Peyer's patch (tissue), 4 donors: Measurements from ENCODE around the gene PDSS2. TPM values are rescaled to one million over a fixed set of nuclear protein-coding genes. Genes with fewer than 3 reads are reported as not detected.
"Not testable (repeated sequence)": the region's sequence is repeated elsewhere in the genome, so short reads cannot be mapped to it uniquely, and the experiment has no call there.

ENCODE experiments used
- DNase-seq, 3 donors: peaks; one replicate each; pipeline ENCODE4 v3.0.0-alpha.2; 2017 to 2019
- H3K27ac ChIP-seq, 4 donors: fragments of 200-600 bp; sonication (generic); one replicate each; pipeline ENCODE4 v1.5.1; 2016 to 2019
- H3K27me3 ChIP-seq, 2 donors: fragments of 200-600 bp; sonication (generic); one replicate each; pipeline ENCODE4 v1.5.1; 2019
- H3K36me3 ChIP-seq, 3 donors: fragments of 200-600 bp; sonication (generic); one replicate each; pipeline ENCODE4 v1.5.1; 2016 to 2019
- H3K4me1 ChIP-seq, 4 donors: fragments of 200-600 bp; sonication (generic); one replicate each; pipeline ENCODE4 v1.5.1; 2016 to 2019
- H3K4me3 ChIP-seq, 4 donors: fragments of 200-600 bp; sonication (generic); 1 replicate in 3 of 4; 2 replicates in 1 of 4; pipeline ENCODE4 v1.5.1; 2016 to 2019; ENCODE audit warnings: mild to moderate bottlenecking in 1 of 4
- H3K9me3 ChIP-seq, 4 donors: fragments of 200-600 bp; sonication (generic); one replicate each; pipeline ENCODE4 v1.5.1; 2016 to 2019; ENCODE audit warnings: mild to moderate bottlenecking in 1 of 4
- CTCF ChIP-seq, 6 experiments: fragments of 450-650 bp in 4 of 6; fragments of 200-600 bp in 2 of 6; sonication (generic) in 1 of 6; IDR thresholded peaks; one replicate each; pipeline ENCODE4 v1.5.1; 2017 to 2019; ENCODE audit warnings: antibody characterized with exemption in 6 of 6, mild to moderate bottlenecking in 3 of 6, moderate library complexity in 1 of 6
- POLR2A ChIP-seq, 2 donors: fragments of 450-650 bp; IDR thresholded peaks; one replicate each; pipeline ENCODE4 v1.5.1; 2017; ENCODE audit warnings: antibody characterized with exemption in 2 of 2, mild to moderate bottlenecking in 2 of 2, moderate library complexity in 2 of 2
- total RNA-seq, 4 donors: library from RNA; depleted of rRNA; stranded (reverse); fragments of >200 nt; gene quantifications; one replicate each; pipeline ENCODE4 v1.1.0, GENCODE V29; 2016

Gene PDSS2
- total RNA-seq, 4 donors from 2014 or later: 9.5 to 16.5 (median 15.4) TPM

- DNase-seq: no peak
- H3K4me1 ChIP-seq: no peaks in the 10 kb centered on the region
- no peak overlapping the region for H3K4me3 ChIP-seq
- TF ChIP-seq POLR2A (IDR thresholded peaks at IDR 0.05): no peak
- TF ChIP-seq CTCF (IDR thresholded peaks at IDR 0.05): no peak
- no peaks in the 10 kb centered on the region for H3K9me3 ChIP-seq
- H3K36me3 ChIP-seq: no peaks in the 10 kb centered on the region
- no peaks in the 10 kb centered on the region for H3K27me3 ChIP-seq
- H3K27ac ChIP-seq: no peak overlapping the region
Measured at GRCh38 chr6:107280791-107281190, 178.6 kb downstream of the PDSS2 start.

GRCh38 chr6:107280001-107280400, 179.4 kb downstream of the PDSS2 start:
- not testable (repeated sequence) for H3K4me3 ChIP-seq, H3K9me3 ChIP-seq, H3K27ac ChIP-seq, DNase-seq, H3K4me1 ChIP-seq, H3K27me3 ChIP-seq, H3K36me3 ChIP-seq

GRCh38 chr6:107275330-107275865, 184.0 kb downstream of the PDSS2 start:
- Histone ChIP-seq H3K36me3 (no peaks in the 10 kb centered on the region), H3K27me3 (no peaks in the 10 kb centered on the region), H3K27ac (no peak overlapping the region), H3K4me1 (no peaks in the 10 kb centered on the region), H3K4me3 (no peak overlapping the region), H3K9me3 (no peaks in the 10 kb centered on the region)
- no peak for TF ChIP-seq CTCF (IDR thresholded peaks at IDR 0.05)
- no peak for TF ChIP-seq POLR2A (IDR thresholded peaks at IDR 0.05)
- no peak for DNase-seq

- Histone ChIP-seq H3K27ac (no peak overlapping the region), H3K4me1 (no peaks in the 10 kb centered on the region), H3K36me3 (no peaks in the 10 kb centered on the region), H3K4me3 (no peak overlapping the region), H3K9me3 (no peaks in the 10 kb centered on the region), H3K27me3 (no peaks in the 10 kb centered on the region)
- no peak for TF ChIP-seq CTCF (IDR thresholded peaks at IDR 0.05)
- no peak for DNase-seq
Measured at GRCh38 chr6:107274288-107274687, 185.1 kb downstream of the PDSS2 start.

- Histone ChIP-seq H3K36me3 (no peaks in the 10 kb centered on the region), H3K27ac (no peak overlapping the region), H3K27me3 (no peaks in the 10 kb centered on the region), H3K4me1 (no peaks in the 10 kb centered on the region), H3K4me3 (no peak overlapping the region), H3K9me3 (no peaks in the 10 kb centered on the region)
- TF ChIP-seq CTCF (IDR thresholded peaks at IDR 0.05): no peak
- no peak for TF ChIP-seq POLR2A (IDR thresholded peaks at IDR 0.05)
- no peak for DNase-seq
Measured at GRCh38 chr6:107272246-107272645, 187.1 kb downstream of the PDSS2 start.

GRCh38 chr6:107271208-107271790, 188.1 kb downstream of the PDSS2 start:
- no peak for DNase-seq
- Histone ChIP-seq H3K27ac (no peak overlapping the region), H3K4me3 (no peak overlapping the region), H3K27me3 (no peaks in the 10 kb centered on the region), H3K9me3 (no peaks in the 10 kb centered on the region), H3K36me3 (no peaks in the 10 kb centered on the region), H3K4me1 (no peaks in the 10 kb centered on the region)
- TF ChIP-seq CTCF (IDR thresholded peaks at IDR 0.05) (no peak), POLR2A (IDR thresholded peaks at IDR 0.05) (no peak)
